Fibroblast of the conjunctiva (primary cell): ENCODE data around the gene ARHGAP22.
A peak's percentile ranks its signal among the peaks of the same experiment; 100 is the strongest.

Experiments
- DNase-seq: peaks from one replicate; pipeline ENCODE4 v3.0.0-alpha.2; 2010; ENCODE audit warnings: low read depth

The ARHGAP22 gene

DNA sequence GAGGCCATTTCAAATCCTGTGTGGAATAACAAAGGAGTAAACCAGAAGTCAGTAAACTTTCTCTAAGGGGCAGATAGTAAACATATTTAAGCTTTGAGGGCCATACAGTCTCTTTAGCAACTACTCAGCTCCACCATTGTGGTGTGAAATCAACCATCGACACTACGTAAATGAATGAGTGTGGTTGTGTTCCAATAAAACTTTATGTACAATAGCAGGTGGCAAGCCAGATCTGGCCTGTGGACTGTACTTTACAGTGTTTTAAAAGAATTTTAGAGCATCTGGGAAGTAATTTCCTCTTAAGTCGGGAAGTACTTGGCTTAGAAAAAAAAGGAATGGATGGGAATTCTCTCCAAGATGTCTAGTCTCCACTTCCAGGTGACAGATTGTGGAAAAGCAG is 71.3 kb downstream of the ARHGAP22 start:
- no peak for DNase-seq

DNA sequence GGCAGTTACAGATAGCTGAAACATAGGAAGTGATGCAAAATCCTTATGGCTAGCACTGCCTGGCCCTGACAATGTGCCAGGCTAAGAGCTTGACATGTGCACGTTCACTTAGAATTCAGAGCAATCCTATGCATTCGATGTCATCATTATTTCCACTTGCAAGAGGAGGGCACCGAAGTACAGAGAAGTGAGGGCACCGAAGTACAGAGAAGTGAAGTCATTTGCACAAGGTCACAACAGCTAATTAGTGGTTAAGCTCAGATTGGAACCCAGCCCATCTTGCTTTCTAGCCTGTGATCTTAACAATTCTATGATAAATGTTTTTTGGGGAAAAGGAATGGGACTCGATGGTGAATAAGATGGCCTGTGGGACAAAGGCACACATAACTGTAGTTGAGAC is 73.4 kb downstream of the ARHGAP22 start:
- no peak for DNase-seq

DNA sequence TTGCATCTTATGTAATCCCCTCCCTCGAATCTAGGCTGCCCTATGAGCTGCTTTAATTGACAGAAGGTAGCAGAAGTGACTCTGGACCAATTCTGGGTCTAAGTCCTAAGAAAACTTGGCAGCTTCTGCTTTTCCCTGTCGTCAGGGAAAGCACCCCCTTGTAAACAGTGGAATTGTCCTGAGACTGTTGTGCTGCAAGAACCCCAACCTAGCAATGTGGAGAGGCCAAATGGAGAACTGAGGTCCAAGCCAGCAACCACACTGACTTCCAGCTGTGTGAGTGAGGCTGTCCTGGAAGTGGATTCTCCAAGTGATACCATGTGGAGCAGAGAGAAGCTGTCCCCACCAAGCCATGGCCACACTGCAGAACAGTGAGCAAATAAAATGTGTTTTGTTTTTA is 75.5 kb downstream of the ARHGAP22 start:
- DNase-seq = no peak

DNA sequence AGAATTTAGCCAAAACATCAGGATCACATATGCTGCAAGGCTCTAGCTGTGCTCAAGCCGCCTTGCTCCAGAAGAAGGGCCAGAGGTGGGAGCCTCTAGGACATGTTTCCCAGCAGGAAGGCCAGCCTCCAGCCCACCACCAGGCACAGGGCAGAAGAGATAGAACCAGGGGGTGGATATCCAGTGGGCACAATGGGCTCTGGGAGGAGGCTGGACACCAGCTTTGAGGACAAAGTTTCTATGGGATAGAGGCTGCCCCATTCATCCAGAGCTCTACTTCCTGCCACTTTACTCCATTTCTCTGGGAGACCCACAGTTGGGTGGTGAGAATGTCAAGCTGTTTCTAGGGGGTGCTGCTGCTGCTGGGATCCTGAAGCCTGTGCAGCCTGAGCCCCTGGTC is 77.1 kb downstream of the ARHGAP22 start:
- no peak for DNase-seq

DNA sequence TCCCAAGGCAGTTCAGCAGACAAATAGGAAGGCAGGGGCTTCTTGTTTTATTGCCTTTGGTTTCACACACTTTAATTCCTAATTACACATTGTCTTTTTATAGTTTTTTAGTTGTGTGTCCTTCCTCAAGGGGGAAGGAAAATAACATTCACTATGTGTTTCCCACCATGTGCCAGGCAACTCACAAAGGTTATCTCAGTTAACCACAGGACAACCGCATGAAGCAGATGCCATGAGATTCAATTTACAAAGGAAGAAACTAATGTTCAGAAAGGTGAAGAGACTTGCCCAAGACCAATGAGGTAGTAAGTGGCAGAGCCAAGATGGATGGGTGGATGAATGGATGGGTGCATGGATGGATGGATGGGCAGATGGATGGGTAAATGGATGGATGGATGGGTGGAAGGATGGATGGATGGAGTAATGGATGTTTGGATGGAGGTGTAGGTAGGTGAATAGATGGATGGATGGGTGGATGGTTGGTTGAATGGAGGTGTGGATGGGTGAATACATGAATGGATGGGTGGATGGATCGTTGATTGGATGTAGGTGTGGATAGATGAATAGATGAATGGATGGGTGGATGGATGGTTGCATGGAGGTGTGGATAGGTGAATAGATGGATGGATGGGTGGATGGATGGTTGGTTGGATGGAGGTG is 77.9 kb downstream of the ARHGAP22 start:
- no peak for DNase-seq

DNA sequence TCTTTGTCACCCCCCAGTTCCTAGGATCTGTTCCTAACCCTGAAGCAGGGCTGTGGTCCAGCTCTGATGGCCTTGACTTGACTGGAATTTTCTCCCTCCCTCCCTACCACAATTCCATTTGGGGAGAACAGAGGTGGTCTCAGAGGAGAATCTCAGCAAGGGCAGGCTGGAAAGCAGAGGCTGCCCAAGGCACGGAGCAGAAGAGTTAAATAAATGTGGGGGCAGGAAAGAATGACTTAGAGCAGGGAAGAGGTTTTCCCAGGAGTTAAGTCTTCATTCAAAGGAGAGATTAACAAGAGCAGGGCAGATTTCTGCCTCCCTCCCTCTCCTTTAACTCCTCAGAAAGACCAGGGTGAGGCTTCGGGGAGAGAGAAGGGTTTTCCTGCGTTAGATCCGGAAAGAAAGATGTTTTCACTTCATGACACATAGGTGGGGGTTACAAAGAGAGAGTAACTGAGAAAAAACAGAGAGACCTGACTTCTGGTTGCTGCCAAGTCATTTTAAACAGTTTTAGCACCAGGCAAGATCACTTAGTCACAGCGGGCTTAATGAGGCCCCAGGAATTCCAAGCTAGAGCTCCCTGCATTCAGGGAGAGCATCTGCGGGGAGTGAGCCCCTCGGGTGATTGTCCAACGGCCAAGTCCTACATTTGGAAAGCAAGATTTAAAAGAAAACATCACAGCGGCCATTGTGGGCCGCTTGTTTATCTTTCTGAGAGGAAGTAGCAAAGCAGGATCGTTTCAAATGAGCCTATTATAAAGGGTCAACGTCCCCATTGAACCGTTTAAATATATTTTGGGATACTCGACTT is 78.7 kb downstream of the ARHGAP22 start:
- DNase-seq = peak; percentile 28

DNA sequence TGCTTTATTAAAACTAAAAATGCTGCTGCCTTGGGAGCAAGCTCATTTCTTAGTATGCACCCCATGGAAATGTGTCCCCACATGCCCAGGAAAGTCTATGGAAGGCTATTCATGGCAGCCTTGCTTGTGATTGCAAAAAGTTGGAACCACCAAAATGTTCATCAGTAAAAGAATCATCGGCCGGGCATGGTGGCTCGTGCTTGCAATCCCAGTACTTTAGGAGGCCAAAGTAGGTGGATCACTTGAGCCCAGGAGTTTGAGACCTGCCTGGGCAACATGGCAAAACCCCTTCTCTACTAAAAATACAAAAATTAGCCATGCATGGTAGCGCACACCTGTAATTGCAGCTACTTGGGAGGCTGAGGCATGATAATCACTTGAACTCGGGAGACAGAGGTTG is 79.8 kb downstream of the ARHGAP22 start:
- no peak for DNase-seq

DNA sequence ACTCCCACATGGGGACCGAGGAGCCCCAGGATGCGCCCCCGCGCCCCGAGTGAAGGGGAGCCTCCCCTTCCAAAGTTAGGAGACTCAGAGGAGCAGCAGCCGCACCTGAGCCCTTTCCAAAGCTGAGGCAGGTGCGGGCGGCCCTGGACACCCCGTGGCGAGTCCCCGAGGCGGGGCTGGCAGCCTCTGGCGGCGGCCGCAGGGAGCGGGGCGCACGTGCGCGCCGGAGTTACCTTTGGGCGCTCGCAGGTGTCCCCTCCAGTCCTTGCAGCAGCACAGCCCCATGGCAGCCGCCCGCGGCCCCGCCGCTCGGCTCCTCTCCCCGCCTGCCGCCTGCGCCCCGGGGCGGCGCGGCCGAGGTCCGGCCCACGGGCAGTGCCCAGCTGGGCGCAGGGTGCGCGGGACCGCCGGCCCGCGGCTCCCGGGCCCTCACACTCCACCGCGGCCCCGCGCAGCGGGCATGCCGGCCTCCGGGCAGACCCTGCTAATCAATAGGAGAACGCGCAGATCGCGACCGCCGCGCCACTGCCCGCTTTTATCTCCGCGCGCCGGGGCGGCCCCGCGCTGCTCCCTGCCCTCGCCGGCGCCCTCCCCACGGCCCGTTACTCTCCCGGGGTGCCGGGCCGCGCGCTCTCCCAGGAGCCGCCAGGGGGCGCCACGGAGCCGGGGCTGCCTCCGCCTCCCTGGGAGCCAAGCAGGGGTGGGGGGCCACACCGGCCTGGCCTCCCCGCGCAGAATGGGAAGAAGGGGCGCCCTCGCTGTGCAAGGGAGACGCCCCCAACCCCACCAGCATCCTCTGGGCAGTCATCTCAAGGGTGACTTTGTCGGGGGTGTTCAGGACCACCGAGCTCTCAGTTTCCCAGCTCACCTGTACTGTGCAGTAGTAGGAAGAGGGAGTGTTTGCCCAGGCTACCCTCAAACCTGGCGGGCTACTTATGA is 80.8 kb downstream of the ARHGAP22 start:
- DNase-seq = no peak

DNA sequence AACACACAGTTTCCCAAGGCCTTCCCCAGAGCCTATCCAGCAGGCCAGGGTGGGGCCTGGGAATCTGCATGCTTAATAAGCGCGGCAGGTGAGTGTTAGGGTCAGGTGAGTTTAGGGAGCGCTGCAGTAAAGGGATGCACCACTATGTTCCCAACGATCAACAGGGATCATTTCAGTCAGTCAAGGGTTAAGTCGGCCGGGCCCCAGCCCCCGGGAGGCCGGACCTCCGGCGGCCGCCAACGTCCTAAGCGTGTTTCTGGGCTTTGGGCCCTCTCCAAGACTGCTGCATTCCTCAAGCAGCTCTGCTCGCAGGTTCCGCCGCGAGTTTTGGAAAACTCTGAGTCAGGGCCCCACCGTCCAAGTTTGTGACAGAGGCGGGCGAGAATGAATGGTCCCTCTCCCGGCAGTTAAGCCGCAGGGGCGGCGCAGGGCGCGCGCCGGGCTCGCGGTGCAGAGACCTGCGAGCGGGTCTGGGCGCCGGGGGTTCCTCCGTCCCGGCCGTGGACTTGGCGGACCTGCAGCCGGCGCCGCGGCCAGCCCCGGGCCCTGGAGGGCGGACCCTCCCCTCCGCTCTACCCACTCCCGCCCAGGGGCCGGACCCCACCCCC is 81.6 kb downstream of the ARHGAP22 start:
- DNase-seq = peak; percentile 78

DNA sequence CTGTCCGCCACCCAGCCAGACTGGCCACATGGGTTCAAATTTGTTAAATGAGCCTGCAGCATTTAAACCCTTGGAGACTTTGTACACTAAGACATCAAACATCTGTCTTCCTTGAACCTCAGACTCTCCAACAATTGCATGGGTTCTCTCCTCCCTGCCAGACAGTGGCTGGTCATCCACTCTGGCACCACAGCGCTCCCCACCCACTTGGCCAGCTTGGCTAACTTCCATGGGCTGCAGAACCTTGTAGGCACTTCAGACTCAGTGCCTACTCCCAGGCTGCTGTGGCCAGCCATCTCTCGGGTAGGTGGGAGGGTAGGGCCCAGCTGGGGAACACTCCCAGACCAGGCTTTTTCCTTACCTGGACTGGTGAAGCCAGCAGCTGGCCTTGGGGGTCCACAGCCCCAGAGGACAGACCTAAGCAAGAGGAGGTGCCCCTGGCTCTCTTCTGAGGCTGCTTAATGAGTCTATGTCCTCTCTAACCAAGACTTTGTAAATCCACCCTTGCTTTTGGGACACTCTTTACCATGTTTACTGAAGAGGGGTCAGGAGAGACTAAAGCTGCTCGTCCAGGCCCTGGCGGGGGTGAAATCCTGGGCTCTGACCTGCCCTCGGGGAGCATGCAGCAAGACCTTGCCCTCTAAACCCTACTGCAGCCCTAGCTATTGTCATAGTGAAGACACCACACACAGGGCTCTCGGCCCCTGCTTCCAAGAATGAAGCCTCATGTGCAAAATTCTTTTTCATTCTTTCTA is 82.7 kb downstream of the ARHGAP22 start:
- no peak for DNase-seq

DNA sequence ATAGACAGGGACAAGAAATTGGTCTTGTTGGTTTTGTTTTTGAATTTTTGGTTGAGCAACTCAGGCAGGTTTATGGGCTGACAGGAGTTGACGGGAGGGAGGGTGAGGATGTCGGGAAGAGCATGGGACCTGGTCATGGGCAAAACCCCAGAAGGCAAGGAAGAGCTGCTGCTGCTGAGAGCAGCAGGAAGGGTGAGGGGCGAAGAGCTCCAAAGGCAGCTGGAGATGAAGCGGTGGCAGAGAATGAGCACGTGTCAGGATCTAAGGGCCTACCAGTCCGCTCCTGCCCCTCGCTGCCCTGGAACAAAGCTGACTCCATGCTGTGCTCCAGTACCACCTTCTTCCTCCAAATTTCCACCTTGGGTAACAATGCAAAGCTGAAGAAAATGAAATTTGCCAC is 84.3 kb downstream of the ARHGAP22 start:
- DNase-seq = no peak

DNA sequence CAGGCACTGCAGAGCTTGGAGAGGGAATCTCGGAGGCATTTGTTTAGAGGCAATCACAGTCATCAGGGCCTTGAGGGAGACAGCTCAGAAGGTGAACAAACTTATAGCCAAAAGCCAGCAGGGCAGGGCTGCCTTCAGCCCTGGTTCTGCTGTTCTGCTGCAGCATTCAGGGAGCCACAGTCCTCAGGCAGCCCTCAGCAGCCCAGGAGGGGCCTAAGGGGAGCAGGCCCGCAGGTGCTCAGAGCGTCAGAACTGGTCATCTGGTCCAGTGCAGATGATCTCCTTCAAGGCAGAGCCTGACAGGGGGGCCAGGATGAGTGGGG is 84.7 kb downstream of the ARHGAP22 start:
- no peak for DNase-seq

DNA sequence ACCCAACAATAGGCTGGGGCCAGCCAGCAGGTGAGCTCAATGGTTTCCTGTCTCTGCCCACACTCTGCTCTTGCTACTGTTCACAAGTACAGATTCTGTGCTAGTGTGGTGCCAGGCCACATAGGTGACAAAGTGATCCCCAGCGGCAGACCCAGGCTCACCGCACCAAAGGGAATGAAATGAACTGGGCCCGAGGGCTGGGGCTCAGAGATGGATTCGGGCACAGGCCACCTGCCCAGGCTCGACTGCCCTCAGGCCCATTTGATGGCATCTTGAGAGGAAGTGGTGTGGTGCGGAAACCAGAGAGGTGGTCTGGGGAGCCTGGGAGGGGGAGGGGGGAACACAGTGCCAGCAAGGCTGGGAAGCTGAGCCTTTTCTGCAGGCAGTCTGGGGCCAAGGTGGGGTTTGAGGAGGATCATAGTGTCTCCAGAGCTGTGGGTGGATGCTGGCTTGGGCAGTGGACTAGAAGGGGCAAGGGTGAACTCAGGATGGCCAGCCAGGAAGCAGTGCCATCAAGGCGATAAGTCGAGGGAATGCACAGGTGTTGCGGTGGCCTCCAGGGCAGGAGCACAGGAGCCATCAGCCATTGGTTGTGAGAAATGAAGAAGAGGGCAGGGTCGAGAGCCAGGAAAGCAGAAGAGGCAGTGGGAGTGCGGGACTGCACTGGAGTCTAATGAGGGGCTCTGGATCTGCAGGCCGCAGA is 85.2 kb downstream of the ARHGAP22 start:
- no peak for DNase-seq

DNA sequence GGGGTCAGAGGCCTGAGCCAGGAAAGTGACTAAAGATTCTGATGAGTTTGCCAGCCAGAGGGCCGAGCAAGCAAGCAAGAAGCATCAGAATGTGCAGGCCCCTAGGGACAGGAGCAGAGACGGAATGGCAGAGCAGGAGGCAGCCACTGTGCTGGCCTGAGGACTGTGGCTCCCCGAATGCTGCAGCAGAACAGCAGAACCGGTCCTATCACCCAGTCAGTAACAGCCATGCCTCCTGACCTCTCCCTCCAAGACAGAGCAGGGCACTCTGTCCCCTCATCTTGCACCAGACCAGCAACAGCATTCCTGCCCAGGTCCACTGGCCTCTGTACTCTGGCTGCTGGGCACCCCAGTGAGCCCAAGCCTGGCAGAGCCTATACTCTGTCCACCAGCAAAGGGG is 85.9 kb downstream of the ARHGAP22 start:
- no peak for DNase-seq

DNA sequence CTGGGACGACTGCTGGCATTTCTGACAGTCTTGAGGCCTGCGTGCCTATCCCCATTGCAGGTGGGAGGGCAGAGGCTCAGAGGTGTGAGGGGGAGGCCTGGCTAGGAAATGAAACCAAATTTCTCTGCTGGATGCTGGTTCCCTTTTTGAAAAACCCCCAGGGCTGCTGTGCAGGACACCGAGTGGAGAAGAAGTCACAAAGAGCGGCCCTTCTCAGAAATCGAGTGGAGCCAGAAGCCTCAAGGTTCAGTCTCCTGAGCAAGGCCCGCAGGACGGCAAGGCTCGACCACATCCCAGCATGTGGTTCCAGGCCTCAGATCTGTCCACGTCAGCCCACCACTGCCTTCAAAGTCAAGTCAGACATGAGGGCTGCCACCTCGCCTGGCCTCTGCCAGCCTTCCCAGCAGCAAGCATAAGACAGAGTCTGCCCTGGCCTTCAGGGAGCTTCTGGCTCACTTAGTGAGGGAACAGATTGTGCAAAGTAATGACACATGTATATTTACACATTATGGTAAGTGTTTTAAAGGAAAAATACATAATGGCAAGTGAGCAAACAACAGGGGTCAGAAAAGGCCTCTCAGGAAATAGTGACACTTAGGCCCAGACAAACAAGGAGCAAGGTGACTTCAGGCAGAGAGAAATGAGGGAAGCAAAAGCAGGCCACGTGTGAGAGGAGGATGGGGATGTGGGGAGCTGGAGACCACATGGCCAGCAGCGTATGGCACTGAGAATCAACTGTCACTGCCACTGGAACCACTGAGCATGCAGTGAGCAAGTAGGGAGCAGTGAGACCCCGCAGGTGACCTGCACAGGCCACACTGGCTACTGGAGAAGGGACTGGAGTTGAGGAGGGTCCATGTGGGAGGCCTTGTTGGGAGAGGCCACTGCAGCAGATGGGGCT is 86.7 kb downstream of the ARHGAP22 start:
- no peak for DNase-seq

DNA sequence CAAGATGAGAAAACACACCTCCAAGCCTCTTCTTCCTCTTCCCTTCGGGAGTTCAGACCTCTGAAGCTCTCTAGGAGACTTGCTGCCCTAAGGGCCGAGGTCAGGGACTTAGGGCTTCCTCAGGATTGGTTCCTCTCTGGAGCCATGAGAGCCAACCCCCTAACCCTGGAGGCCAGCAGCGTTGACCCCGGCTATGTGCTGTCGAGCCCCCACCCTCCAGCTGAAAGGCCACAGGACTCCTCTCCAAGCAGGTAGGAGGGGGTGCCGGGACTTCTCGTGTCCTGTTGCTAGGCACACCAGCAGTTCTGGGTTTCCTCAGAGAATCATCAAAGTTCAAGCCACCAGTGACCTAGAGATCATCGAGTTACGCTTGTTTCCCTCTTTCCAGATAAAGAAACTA is 87.4 kb downstream of the ARHGAP22 start:
- DNase-seq = no peak

DNA sequence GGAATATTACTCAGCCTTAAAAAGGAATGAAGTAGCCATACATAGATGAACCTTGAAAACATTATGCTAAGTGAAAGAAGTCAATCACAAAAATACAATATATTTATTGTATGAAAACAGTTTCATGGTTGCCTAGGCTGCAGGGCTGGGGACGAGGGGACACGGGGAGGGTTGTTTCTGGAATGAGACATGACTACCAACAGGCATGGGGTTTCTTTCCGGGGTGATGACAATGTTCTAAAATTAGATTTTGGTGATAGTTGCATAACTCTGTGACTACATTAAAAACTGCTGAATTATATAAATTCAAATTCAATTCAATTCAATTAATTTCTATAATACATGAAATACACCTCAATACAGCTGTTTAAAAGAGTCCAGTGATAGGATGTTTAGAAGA is 88.0 kb downstream of the ARHGAP22 start:
- DNase-seq = no peak

DNA sequence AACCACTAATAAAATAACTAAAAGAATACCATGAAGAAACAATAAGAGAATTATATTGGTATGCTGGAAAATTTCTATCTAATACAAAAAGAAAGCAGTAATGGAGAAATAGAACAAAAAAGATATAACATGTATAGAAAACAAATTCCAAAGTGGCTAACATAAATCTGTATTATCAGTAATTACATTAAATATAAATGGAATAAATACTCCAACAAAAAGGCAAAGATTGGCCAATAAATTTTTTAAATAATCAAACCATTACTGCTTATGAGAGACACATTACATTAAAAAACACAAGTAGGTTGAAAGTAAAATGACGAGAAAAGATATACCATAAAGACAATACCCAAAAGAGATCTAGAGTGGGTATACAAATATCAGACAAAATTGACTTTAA is 90.0 kb downstream of the ARHGAP22 start:
- DNase-seq = no peak

DNA sequence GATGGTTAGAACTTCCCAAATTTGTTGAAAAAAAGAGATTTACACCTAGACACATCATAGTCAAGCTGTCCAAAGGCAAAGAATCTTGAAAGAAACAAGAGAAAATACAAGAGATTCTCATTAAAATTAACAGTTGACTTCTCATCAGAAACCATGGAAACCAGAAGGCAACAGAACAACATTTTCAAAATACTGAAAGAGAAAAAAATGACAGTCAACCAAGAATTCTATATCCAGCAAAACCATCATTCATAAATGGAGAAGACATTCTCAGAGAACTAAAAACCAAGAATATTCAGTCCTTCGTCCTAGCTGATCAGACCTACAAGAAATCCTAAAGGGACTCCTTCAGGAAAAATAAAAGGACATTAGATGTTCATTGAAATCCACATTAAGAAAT is 90.6 kb downstream of the ARHGAP22 start:
- no peak for DNase-seq

DNA sequence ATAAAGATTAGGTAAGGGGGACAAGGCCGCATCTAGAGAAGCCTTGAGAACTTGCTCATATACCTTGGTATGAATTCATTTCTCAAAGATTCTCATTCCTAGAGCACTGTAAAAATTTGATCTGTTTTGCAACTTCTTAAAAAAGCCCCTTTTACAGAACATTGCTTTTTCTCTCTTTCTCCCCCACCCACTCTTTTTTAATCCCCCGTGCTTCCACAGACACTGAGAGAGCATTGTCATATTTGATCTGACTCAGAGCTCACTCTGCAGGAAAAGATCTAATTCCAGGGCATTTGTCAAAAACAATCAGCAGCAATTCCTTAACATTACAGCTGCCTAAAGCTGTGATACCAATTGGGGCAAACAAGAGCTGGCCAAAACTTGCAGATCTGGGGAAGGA is 92.0 kb downstream of the ARHGAP22 start:
- no peak for DNase-seq
